GM13976 (cell line): Measurements from ENCODE around the gene USP36.

Experiments used
- DNase-seq: peaks from one replicate; pipeline ENCODE4 v3.0.0; 2012; ENCODE audit warnings: low spot score
- CTCF ChIP-seq: IDR thresholded peaks from 2 replicates; pipeline ENCODE4 v1.5.1; 2012; ENCODE audit warnings: borderline replicate concordance, mild to moderate bottlenecking; ENCODE audit not compliant: insufficient read depth; ENCODE audit errors: extremely low read depth, missing control alignments, control extremely low read depth
- in situ Hi-C: fragments of 300-500 bp; cut with MboI; formaldehyde crosslinking; loops from one replicate; pipeline ENCODE4 v1.12.0; 2022; ENCODE audit warnings: low sequenced_read_pairs, mixed read lengths, inconsistent platforms; ENCODE audit not compliant: unreplicated experiment

Gene USP36

GRCh38 chr17:78839762-78840529 lies 668 bp downstream of the USP36 start:
- in situ Hi-C loops: no loop called here
- TF ChIP-seq CTCF: no peak
- peak; percentile 63 for DNase-seq

GRCh38 chr17:78839235-78839761 lies 1.3 kb downstream of the USP36 start:
- no peak for TF ChIP-seq CTCF
- DNase-seq: no peak
- in situ Hi-C loops: no loop called here

- in situ Hi-C loops: no loop called here
- no peak for TF ChIP-seq CTCF
- no peak for DNase-seq
Observed at GRCh38 chr17:78838574-78839005, 2.0 kb downstream of the USP36 start.

GRCh38 chr17:78836420-78837021 lies 4.1 kb downstream of the USP36 start:
- no peak for TF ChIP-seq CTCF
- DNase-seq: no peak
- in situ Hi-C loops: no loop called here

- DNase-seq: no peak
- in situ Hi-C loops: no loop called here
- TF ChIP-seq CTCF: no peak
Observed at GRCh38 chr17:78834571-78834970, 6.0 kb downstream of the USP36 start.

GRCh38 chr17:78832541-78832810 lies 8.1 kb downstream of the USP36 start:
- TF ChIP-seq CTCF: no peak
- no peak for DNase-seq
- in situ Hi-C loops: no loop called here
